HCT116 (cell line): ENCODE results near the gene SPG7. TPM values are rescaled to one million over a fixed set of nuclear protein-coding genes. Genes with fewer than 3 reads are reported as not detected.

Source experiments
- ATAC-seq: fragments of 200-7000 bp; cut with Tn5 transposase; 2 replicates; pipeline ENCODE4 v1.9.1; 2020; ENCODE audit warnings: mild to moderate bottlenecking, moderate library complexity
- BruUV-seq: library from RNA; stranded (reverse); fragments of 400-500 nt; replicated peaks from 2 replicates; lab custom pipeline; 2021; lab: Mats Ljungman, UMichigan
- CTCF ChIA-PET: fragments of 300-600 bp; sonication (Branson Sonifier 250); formaldehyde crosslinking; loops from one replicate; lab custom pipeline; 2021; ENCODE audit warnings: antibody characterized with exemption; lab: Charles Lee
- POLR2A ChIA-PET: fragments of 300-600, 350-600 bp; sonication (Branson Sonifier 250); formaldehyde crosslinking; loops from one replicate; lab custom pipeline; 2021; ENCODE audit warnings: antibody characterized with exemption; lab: Charles Lee
- RAD21 ChIA-PET, 2 experiments: fragments of 300-600 bp; sonication (Branson Sonifier 250); formaldehyde crosslinking; loops; one replicate each; lab custom pipeline; 2023; ENCODE audit warnings: low total read pairs in 2 of 2; ENCODE audit not compliant: uncharacterized antibody in 2 of 2, unreplicated experiment in 2 of 2, low non-redundant PET in 1 of 2; lab: Charles Lee
- DNase-seq: peaks from one replicate; pipeline ENCODE4 v3.0.0-alpha.2; 2010; ENCODE audit warnings: low read depth, low spot score
- H2AFZ ChIP-seq: fragments of 200-600 bp; shearing (Covaris generic), sonication (generic); 2 replicates; pipeline ENCODE4 v1.6.1; 2017; ENCODE audit warnings: low read depth, mixed run types, mixed read lengths, antibody characterized with exemption, low read length; ENCODE audit not compliant: poor library complexity, severe bottlenecking
- H3K27ac ChIP-seq: 2 replicates; pipeline ENCODE4 v1.5.1; 2012; ENCODE audit warnings: low read depth, low read length
- H3K27me3 ChIP-seq: fragments of 200-600 bp; sonication (generic); 2 replicates; pipeline ENCODE4 v1.6.1; 2016; ENCODE audit warnings: mixed run types, low read length, mixed read lengths; ENCODE audit not compliant: insufficient read depth
- H3K36me3 ChIP-seq, 2 experiments: fragments of 200-500 bp in 1 of 2; fragments of 200-600 bp in 1 of 2; sonication (Bioruptor generic) in 1 of 2; sonication (generic) in 1 of 2; 2 replicates each; pipeline versions ENCODE4 v1.5.1 to v1.6.1; 2014 to 2016; ENCODE audit warnings: low read length in 2 of 2, inconsistent platforms in 1 of 2, mixed read lengths in 1 of 2, mixed run types in 1 of 2; ENCODE audit not compliant: insufficient read depth in 2 of 2, control insufficient read depth in 1 of 2
- H3K4me1 ChIP-seq, 2 experiments: fragments of 200-600 bp in 1 of 2; sonication (generic) in 1 of 2; 2 replicates each; pipeline versions ENCODE4 v1.5.1 to v1.6.1; 2012 to 2017; ENCODE audit warnings: low read length in 2 of 2, inconsistent platforms in 1 of 2, mild to moderate bottlenecking in 1 of 2, mixed read lengths in 1 of 2, mixed run types in 1 of 2, moderate library complexity in 1 of 2; ENCODE audit not compliant: insufficient read depth in 2 of 2, control insufficient read depth in 1 of 2
- H3K4me2 ChIP-seq: fragments of 200-600 bp; sonication (generic); 2 replicates; pipeline ENCODE4 v1.6.1; 2017; ENCODE audit warnings: mixed run types, low read length, mixed read lengths
- H3K4me3 ChIP-seq, 2 experiments: fragments of 200-600 bp in 1 of 2; sonication (generic) in 1 of 2; replicated peaks in 1 of 2; 2 replicates each; pipeline ENCODE4 v1.5.1; 2011 to 2016; ENCODE audit warnings: low read length in 2 of 2, control low read depth in 1 of 2, low read depth in 1 of 2, mild to moderate bottlenecking in 1 of 2, mixed read lengths in 1 of 2, mixed run types in 1 of 2
- H3K79me2 ChIP-seq: fragments of 200-600 bp; sonication (generic); 2 replicates; pipeline ENCODE4 v1.6.1; 2017; ENCODE audit warnings: mild to moderate bottlenecking, mixed run types, low read length, moderate library complexity, mixed read lengths; ENCODE audit not compliant: insufficient read depth
- H3K9ac ChIP-seq: fragments of 200-600 bp; sonication (generic); 2 replicates; pipeline ENCODE4 v1.6.1; 2016; ENCODE audit warnings: low read length, mixed read lengths
- H3K9me2 ChIP-seq: fragments of 200-600 bp; sonication (generic), shearing (Covaris generic); 2 replicates; pipeline ENCODE4 v1.6.1; 2017; ENCODE audit warnings: mixed run types, mild to moderate bottlenecking, moderate library complexity; ENCODE audit not compliant: insufficient read depth
- H3K9me3 ChIP-seq, 2 experiments: fragments of 200-500 bp in 1 of 2; fragments of 200-600 bp in 1 of 2; sonication (Bioruptor generic) in 1 of 2; sonication (generic) in 1 of 2; 2 replicates each; pipeline ENCODE4 v1.6.1; 2014 to 2017; ENCODE audit warnings: low read length in 2 of 2, mixed read lengths in 2 of 2, inconsistent platforms in 1 of 2, low read depth in 1 of 2, mild to moderate bottlenecking in 1 of 2, mixed run types in 1 of 2, moderate library complexity in 1 of 2; ENCODE audit not compliant: control insufficient read depth in 1 of 2, insufficient read depth in 1 of 2
- H4K20me1 ChIP-seq: fragments of 200-600 bp; sonication (generic), shearing (Covaris generic); 2 replicates; pipeline ENCODE4 v1.6.1; 2017; ENCODE audit warnings: mixed run types, mild to moderate bottlenecking, moderate library complexity; ENCODE audit not compliant: insufficient read depth
- ATF3 ChIP-seq: IDR thresholded peaks from 2 replicates; pipeline ENCODE4 v1.6.1; 2012
- CBX3 ChIP-seq: IDR thresholded peaks from 2 replicates; pipeline ENCODE4 v1.6.1; 2012; ENCODE audit warnings: low read depth
- CEBPB ChIP-seq: IDR thresholded peaks from 2 replicates; pipeline ENCODE4 v1.6.1; 2012; ENCODE audit warnings: low read depth
- CTCF ChIP-seq, 3 experiments: fragments of 200-600 bp in 1 of 3; sonication (generic) in 1 of 3; IDR thresholded peaks in 2 of 3; conservative IDR thresholded peaks in 1 of 3; 2 replicates each; pipeline ENCODE4 v1.5.1; 2012 to 2017; ENCODE audit warnings: low read depth in 2 of 3, low read length in 2 of 3, antibody characterized with exemption in 1 of 3, borderline replicate concordance in 1 of 3, control low read depth in 1 of 3, mild to moderate bottlenecking in 1 of 3, mixed read lengths in 1 of 3, mixed run types in 1 of 3, moderate library complexity in 1 of 3; ENCODE audit not compliant: insufficient read depth in 1 of 3
- EGR1 ChIP-seq: IDR thresholded peaks from 2 replicates; pipeline ENCODE4 v1.6.1; 2012; ENCODE audit warnings: low read depth
- ELF1 ChIP-seq: IDR thresholded peaks from 2 replicates; pipeline ENCODE4 v1.6.1; 2012; ENCODE audit warnings: low read depth, borderline replicate concordance
- EZH2phosphoT487 ChIP-seq: fragments of 200-600 bp; IDR thresholded peaks from 2 replicates; pipeline ENCODE4 v1.6.1; 2018; ENCODE audit warnings: antibody characterized with exemption, borderline replicate concordance
- JUND ChIP-seq: IDR thresholded peaks from 2 replicates; pipeline ENCODE4 v1.6.1; 2012
- MAX ChIP-seq: IDR thresholded peaks from 2 replicates; pipeline ENCODE4 v1.6.1; 2012
- POLR2A ChIP-seq: IDR thresholded peaks from 2 replicates; pipeline ENCODE4 v1.7.0; 2011; ENCODE audit warnings: borderline replicate concordance; ENCODE audit not compliant: insufficient read depth, insufficient read length; ENCODE audit errors: extremely low read depth
- POLR2AphosphoS5 ChIP-seq: IDR thresholded peaks from 2 replicates; pipeline ENCODE4 v1.6.1; 2011; ENCODE audit warnings: mild to moderate bottlenecking, low read depth, low read length, moderate library complexity
- RAD21 ChIP-seq: IDR thresholded peaks from 2 replicates; pipeline ENCODE4 v1.6.1; 2012; ENCODE audit warnings: low read depth, mild to moderate bottlenecking
- SRF ChIP-seq: IDR thresholded peaks from 2 replicates; pipeline ENCODE4 v1.6.1; 2012; ENCODE audit warnings: low read depth
- ZBTB33 ChIP-seq: IDR thresholded peaks from 2 replicates; pipeline ENCODE4 v1.6.1; 2011; ENCODE audit warnings: mild to moderate bottlenecking, low read length, moderate library complexity; ENCODE audit not compliant: insufficient replicate concordance; ENCODE audit errors: extremely low read depth
- intact Hi-C: fragments of 100-400 bp; cut with micrococcal nuclease; formaldehyde crosslinking; loops from 2 replicates; pipeline ENCODE4 v1.10.0; 2022
- total RNA-seq: library from RNA; stranded (reverse); gene quantifications from one replicate; pipeline ENCODE4 v1.2.1, GENCODE V29; 2021; ENCODE audit not compliant: unreplicated experiment

SPG7 gene
- total RNA-seq, 1 experiment from 2014 or later: 116 TPM

- peaks cover 59 to 73% of the 10 kb centered on the region in 2 experiments for H3K36me3 ChIP-seq
- BruUV-seq: no TSS peak
- H3K4me1 ChIP-seq: no peaks in the 10 kb centered on the region
- POLR2A ChIA-PET: no interaction called here
- H3K79me2 ChIP-seq: peaks cover 82% of the 10 kb centered on the region
- peaks cover 4% of the 10 kb centered on the region; the same call in 1 of the 2 replicates for H4K20me1 ChIP-seq
- H3K27ac ChIP-seq: no peak overlapping the region
- H3K9ac ChIP-seq: no peak overlapping the region
- TF ChIP-seq MAX: no peak
- TF ChIP-seq JUND: no peak
- TF ChIP-seq, all 23 proteins: peak for 0
- DNase-seq (no peak), ATAC-seq (no peak)
- H3K9me3 ChIP-seq: no peaks in the 10 kb centered on the region
- CTCF ChIA-PET: no interaction called here
- no peaks in the 10 kb centered on the region for H3K27me3 ChIP-seq
- no peaks in the 10 kb centered on the region for H3K9me2 ChIP-seq
- H3K4me2 ChIP-seq: no peak overlapping the region
- no peak overlapping the region for H2AFZ ChIP-seq
- RAD21 ChIA-PET: no interaction called here
- no peak overlapping the region for H3K4me3 ChIP-seq
- intact Hi-C loops: no loop called here
Observed at GRCh38 chr16:89519881-89520280, 11.7 kb downstream of the SPG7 start.

GRCh38 chr16:89522287-89522686 lies 14.1 kb downstream of the SPG7 start:
- H3K9ac ChIP-seq: no peak overlapping the region
- H2AFZ ChIP-seq: no peak overlapping the region
- H3K4me3 ChIP-seq: no peak overlapping the region
- H3K27me3 ChIP-seq: no peaks in the 10 kb centered on the region
- POLR2A ChIA-PET: no interaction called here
- peaks cover 72% of the 10 kb centered on the region for H3K79me2 ChIP-seq
- RAD21 ChIA-PET: no interaction called here
- BruUV-seq: no TSS peak
- H4K20me1 ChIP-seq: peaks cover 4% of the 10 kb centered on the region; the same call in 1 of the 2 replicates
- ATAC-seq (no peak), DNase-seq (no peak)
- H3K27ac ChIP-seq: no peak overlapping the region
- H3K4me2 ChIP-seq: no peak overlapping the region
- peaks cover 69 to 80% of the 10 kb centered on the region in 2 experiments for H3K36me3 ChIP-seq
- no peaks in the 10 kb centered on the region for H3K9me2 ChIP-seq
- CTCF ChIA-PET: no interaction called here
- intact Hi-C loops: no loop called here
- H3K4me1 ChIP-seq: no peaks in the 10 kb centered on the region
- H3K9me3 ChIP-seq: no peaks in the 10 kb centered on the region
- TF ChIP-seq POLR2A (no peak), JUND (no peak), ATF3 (no peak), CEBPB (no peak), EZH2phosphoT487 (no peak), POLR2AphosphoS5 (no peak), EGR1 (no peak), ELF1 (no peak), ZBTB33 (no peak), CTCF (IDR thresholded peaks at IDR 0.05 in 2 of 3, conservative IDR thresholded peaks at IDR 0.05 in 1 of 3; ENCODE audit: borderline replicate concordance in 1 of 3, insufficient read depth in 1 of 3, low read depth in 2 of 3, low read length in 2 of 3) (no peak), SRF (no peak), CBX3 (no peak), RAD21 (no peak)
